ENCODE measurements around the gene SPAG4.
A peak's percentile ranks its signal among the peaks of the same experiment; 100 is the strongest.

GRCh38 chr20:35615667-35616464, at the start of gene SPAG4:
- TF ChIP-seq CTCF (IDR thresholded peaks at IDR 0.05) (no peak), POLR2A (IDR thresholded peaks at IDR 0.05) (peak; percentile 61 to 67), POLR2AphosphoS5 (IDR thresholded peaks at IDR 0.05) (peak in 2 of 3 donors; percentile 12 to 45), EP300 (IDR thresholded peaks at IDR 0.05) (no peak)
